GM18868 (cell line): Measurements from ENCODE around the gene CFAP57.

Experiments
- ATAC-seq: cut with Tn5 transposase; IDR thresholded peaks from one replicate; pipeline ENCODE4 v1.9.1; 2021; ENCODE audit warnings: mild to moderate bottlenecking, moderate library complexity; ENCODE audit not compliant: unreplicated experiment

Gene CFAP57

GRCh38 chr1:43225168-43225567, 53.0 kb downstream of the CFAP57 start:
- no peak for ATAC-seq

- no peak for ATAC-seq
Measured at GRCh38 chr1:43227143-43227764, 55.1 kb downstream of the CFAP57 start.

GRCh38 chr1:43229826-43230780, 58.0 kb downstream of the CFAP57 start:
- ATAC-seq, result no peak

GRCh38 chr1:43232074-43232473, 59.9 kb downstream of the CFAP57 start:
- no peak for ATAC-seq

- ATAC-seq, result no peak
Measured at GRCh38 chr1:43232482-43232881, 60.4 kb downstream of the CFAP57 start.

GRCh38 chr1:43233631-43234030, 61.5 kb downstream of the CFAP57 start:
- ATAC-seq, result no peak

- ATAC-seq, result no peak
Measured at GRCh38 chr1:43234267-43234666, 62.1 kb downstream of the CFAP57 start.

- no peak for ATAC-seq
Measured at GRCh38 chr1:43235040-43235439, 62.9 kb downstream of the CFAP57 start.

- ATAC-seq, result no peak
Measured at GRCh38 chr1:43235451-43236121, 63.5 kb downstream of the CFAP57 start.

GRCh38 chr1:43237121-43237520, 65.0 kb downstream of the CFAP57 start:
- ATAC-seq, result no peak

GRCh38 chr1:43238085-43238484, 66.0 kb downstream of the CFAP57 start:
- ATAC-seq, result no peak

- ATAC-seq, result no peak
Measured at GRCh38 chr1:43238991-43239469, 66.9 kb downstream of the CFAP57 start.

- ATAC-seq, result peak; percentile 72
Measured at GRCh38 chr1:43239484-43239883, 67.4 kb downstream of the CFAP57 start.

- ATAC-seq, result no peak
Measured at GRCh38 chr1:43241413-43241836, 69.3 kb downstream of the CFAP57 start.

GRCh38 chr1:43243299-43243698, 71.2 kb downstream of the CFAP57 start:
- ATAC-seq, result no peak

- no peak for ATAC-seq
Measured at GRCh38 chr1:43246466-43247213, 74.5 kb downstream of the CFAP57 start.

- no peak for ATAC-seq
Measured at GRCh38 chr1:43247256-43247921, 75.3 kb downstream of the CFAP57 start.

GRCh38 chr1:43250351-43250761, 78.2 kb downstream of the CFAP57 start:
- no peak for ATAC-seq

GRCh38 chr1:43251024-43251423, 78.9 kb downstream of the CFAP57 start:
- no peak for ATAC-seq

- no peak for ATAC-seq
Measured at GRCh38 chr1:43252225-43252624, 80.1 kb downstream of the CFAP57 start.
